ENCODE data around the gene CHRNA9.

CHRNA9 gene

DNA sequence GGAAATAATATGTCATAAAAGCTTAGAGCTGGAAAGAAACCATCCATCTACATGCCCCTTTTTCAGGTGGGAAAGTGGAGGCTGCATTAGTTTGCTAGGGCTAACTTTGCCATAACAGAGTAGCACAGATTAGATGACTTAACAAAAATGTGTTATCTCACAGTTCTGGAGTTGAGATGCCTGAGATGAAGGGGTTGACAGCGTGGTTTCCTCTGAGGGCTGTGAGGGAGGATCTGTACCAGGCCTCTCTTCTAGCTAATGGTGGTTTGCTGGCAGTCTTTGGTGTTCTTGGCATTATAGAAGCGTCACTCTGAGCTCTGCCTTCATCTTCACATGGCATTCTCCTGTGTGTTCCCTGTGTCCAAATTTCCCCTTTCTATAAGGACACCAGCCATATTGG, 2.4 kb downstream of the CHRNA9 start:
- DNase-seq (ENCODE audit: low spot score): no peak

DNA sequence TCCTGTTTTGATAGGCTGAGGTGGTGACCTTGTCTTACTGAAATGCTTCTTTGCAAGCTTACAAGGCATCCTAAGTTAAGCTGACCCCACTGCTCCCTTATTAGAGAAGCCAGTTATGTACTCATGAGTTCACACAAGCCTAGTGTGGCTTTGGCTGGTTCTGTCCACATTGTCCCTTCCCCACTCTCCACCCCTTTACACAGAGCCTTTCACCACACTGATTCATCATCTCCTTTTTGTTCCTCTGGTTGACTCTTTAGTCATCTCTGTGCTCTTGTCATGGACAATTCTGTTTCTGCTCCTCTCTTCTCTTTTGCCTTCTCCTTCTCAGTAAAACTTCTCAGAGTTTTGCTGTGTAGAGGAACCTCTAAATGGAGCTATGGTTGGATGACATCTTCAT, 4.9 kb downstream of the CHRNA9 start:
- DNase-seq (ENCODE audit: low spot score): no peak

DNA sequence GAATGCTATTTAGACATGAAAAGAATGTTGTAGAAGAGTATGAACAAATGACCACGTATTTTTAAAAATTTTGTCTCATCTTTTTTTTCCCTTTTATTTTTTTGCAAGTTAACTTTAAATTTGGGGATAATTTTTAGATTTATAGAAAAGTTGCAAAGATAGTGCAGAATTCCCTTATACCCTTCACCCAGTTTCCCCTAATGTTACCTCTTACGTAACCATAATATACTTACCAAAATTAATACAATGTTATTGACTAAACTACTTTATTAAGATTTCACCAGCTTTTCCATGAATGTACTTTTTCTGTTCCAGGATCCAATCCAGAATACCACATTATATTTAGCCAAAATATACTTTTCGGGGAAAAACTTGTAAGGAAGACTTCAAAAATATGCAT, 12.3 kb downstream of the CHRNA9 start:
- no peak for DNase-seq (ENCODE audit: low spot score)

DNA sequence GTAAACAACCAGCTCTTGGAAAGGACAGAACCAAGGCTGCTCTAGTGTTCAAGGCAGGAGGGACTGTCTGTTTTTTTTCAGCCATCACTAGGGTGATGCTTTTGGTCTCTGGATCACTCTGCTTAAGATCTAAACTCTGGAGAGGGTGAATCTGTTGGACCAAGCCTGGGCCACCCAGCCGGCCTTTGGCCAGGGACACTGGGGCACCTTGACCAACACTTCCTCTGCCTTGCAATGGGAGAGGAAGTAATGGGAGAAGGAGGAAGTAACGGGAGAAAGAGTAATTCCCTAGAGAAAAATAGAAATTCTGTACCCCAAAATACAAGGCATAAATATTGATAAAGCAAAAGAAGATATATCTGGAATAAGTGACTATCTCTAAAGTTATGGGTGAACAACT, 12.9 kb downstream of the CHRNA9 start:
- no peak for DNase-seq (ENCODE audit: low spot score)

DNA sequence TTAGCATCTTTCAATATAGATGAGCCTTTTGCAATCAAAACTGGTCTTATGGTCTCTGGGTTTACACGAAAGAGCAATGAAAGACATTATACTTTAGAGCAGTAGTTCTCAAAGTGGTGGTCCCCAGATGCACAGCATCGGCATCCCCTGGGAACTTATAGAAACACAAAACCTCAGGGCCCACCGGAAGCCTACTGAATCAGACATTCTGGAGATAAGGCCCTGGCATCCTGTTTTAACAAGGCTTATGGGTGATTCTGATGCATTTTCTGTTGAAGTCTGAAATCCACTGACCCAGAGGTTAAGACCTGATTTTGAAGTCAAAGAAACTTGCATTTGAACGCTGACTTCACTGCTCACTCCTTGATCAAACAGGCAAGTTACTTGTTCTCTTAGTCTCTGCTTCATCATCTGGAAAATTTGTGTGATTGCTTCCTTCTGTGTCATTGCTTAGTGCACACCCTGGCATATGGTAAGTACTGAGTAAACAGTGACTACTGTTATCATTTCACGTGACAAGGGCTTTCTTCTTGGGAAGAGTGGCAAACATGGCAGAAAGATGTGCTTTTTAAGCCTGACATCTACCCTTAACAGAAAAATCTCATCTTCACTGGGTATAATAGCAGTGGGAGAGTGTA, 14.5 kb downstream of the CHRNA9 start:
- DNase-seq (ENCODE audit: low spot score): no peak

DNA sequence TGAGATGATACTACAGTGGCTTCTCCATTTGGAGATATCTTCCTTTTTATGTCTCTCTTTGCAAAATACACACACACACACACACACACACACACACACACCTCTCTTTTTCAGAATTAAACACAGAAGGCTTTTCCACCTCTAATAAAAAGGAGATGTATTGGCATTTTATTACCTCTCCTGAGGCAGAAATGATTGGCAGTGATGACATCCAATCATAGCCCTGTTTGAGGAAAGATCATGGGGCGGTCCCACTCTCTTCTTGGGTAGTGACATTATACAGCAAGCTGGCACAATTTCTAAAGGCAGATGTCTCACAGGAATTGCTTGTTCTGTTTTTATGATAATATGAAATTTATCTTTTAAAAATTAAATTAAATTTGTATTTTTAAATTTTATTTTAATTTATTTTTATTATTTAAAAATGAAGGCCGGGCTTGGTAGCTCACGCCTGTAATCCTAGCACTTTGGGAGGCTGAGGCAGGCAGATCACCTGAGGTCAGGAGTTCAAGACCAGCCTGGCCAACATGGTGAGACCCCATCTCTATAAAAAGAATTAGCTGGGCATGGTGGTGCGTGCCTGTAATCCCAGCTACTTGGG, 15.6 kb downstream of the CHRNA9 start:
- DNase-seq (ENCODE audit: low spot score): no peak

DNA sequence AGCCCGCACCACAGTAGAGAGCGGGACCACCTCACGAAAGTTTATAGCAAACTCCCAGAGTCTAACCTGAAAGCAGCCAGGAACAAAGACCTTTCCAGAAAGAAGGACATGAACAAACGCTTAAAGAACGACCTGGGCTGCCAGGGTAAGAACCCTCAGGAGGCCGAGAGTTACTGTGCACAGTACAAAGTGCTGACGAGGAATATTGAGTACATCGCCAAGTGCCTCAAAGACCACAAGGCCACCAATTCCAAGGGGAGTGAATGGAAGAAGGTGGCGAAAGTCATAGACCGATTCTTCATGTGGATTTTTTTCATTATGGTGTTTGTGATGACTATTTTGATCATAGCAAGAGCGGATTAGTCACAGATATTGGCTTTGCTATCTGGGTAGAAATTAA, 19.0 kb downstream of the CHRNA9 start:
- DNase-seq (ENCODE audit: low spot score): no peak

DNA sequence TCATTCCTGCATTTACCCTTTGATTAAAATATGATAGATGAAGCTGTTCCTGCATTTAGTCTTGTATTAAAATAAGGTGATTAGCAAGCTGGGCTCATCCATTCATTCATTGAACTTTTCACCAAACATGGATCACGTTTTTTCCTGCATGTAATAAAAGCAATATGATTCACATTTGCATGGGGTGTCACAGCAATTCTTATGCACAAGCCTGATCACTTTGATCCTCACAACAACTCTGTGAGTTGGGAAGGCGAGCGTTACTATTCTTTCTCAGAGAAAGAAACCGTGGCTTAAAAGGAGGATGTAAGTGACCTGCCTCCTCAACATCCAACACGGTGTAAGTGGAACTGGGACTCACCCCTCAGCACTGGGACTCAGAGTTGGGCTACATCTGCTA, 20.0 kb downstream of the CHRNA9 start:
- no peak for DNase-seq (ENCODE audit: low spot score)

DNA sequence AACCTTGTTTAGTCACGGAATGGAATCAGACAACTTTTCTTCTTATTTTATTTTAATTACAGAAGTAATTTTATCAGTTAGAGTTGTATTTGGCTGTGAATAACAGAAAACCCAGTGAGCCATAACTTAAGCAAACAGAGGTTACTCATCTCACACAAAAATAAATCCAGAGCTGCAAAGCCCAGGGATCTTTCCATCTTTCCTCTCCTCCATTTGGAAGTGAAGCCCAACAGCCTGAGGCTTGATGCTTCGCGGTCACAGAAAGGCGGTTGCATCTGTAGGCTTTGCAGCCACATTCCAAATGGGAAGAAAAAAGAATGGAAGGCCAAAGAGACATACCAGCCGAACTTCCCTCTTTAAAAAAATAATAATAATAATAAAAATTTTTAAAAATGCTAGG, 22.6 kb downstream of the CHRNA9 start:
- DNase-seq (ENCODE audit: low spot score): no peak

DNA sequence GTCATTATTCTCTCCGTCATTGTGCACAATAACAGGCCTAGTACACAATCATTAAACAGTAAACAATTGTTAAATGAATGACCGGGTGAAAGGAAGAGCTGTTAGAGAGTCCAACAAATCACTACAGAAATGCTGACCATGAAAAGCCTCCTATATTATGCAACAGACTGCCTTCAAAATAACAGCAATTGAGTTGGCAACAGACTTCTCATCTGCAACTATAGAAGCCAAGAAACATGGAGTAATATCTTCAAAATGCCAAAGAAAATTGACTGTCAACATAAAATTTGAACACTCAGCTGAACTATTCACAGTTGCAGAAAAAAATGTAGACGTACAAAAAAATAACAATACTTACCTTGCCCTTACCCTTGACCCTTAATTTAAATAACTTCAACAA, 26.2 kb downstream of the CHRNA9 start:
- no peak for DNase-seq (ENCODE audit: low spot score)

DNA sequence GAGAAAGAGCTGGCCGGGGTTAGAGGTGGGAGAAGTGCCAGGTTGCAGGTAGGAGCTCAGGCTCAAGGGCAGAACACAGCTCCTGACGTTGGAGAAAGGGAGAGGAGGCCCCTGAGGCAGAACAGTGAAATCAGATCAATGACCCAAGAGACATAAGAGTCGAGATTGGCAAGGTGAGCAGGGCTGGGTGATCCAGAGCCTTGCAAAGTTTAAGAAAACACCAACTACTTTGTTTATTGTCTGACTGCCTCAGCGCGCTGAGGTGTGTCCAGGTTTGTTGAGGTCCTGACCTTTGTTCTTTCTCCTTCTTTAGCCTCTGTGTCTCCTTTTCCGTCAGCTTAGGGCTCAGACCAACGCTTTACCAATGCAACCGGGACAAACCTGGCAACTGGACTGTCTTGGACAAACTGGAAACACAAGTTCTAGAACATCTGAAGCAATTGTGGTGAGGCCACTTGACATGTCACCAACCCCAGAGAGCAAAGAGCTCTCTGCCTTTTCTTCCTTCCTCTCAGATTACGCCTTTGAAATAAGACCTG, 28.3 kb downstream of the CHRNA9 start:
- no peak for DNase-seq (ENCODE audit: low spot score)

DNA sequence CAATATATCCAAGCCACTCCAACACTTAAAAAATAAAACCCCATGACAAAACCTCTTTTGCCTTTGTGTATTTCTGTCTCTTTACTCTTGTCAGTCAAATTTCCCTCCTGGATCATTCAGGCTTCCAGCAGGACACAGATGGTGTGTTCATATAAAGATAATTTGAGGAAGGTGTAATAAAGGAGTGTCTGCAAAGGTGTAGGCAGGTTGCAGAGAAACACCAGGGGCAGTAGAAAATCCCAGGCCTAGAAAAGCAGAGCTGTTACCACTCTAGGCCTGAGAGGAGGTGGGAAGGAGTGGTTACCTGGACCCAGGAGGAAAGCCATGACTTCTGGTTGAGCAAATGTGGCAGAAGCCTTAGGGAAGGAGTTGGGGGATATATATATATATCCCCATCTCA, 28.8 kb downstream of the CHRNA9 start:
- no peak for DNase-seq (ENCODE audit: low spot score)

DNA sequence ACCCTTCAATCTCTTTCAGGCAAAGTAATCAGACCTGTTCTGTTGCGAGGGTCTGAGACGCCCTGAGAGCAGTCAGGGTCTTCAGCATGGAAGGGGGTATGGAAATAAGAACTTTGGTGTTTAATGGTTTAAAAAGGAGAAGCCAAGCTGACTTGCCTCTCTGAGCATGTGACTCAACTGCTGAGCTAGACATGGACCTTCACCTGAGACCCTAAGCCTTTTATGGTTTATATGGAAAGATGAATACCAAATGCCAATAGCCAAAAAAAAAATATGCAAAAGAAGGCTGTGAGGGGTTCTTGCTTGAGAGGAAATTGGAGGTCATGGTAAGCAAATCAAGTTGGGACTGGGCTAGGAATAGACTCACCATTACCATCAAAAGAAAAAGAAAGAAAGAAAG, 30.6 kb downstream of the CHRNA9 start:
- DNase-seq (ENCODE audit: low spot score): no peak

DNA sequence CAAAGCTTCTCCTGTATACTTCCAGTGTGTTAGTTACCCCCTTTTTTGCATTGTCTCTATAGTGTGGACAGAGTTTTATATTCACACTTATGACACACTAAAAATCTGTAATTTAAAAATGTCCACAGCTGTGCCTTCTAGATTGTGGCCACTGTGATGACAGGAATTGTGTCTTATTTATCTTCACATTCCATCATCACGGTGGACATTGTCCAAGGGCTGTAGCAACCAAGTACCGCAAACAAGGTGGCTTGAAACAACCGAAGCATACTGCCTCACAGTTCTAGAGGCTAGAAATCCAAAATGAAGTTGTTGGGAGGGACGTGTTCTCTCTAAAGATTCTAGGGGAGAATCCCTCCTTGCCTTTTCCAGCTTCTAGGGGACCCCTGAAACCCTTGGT, 32.3 kb downstream of the CHRNA9 start:
- no peak for DNase-seq (ENCODE audit: low spot score)

DNA sequence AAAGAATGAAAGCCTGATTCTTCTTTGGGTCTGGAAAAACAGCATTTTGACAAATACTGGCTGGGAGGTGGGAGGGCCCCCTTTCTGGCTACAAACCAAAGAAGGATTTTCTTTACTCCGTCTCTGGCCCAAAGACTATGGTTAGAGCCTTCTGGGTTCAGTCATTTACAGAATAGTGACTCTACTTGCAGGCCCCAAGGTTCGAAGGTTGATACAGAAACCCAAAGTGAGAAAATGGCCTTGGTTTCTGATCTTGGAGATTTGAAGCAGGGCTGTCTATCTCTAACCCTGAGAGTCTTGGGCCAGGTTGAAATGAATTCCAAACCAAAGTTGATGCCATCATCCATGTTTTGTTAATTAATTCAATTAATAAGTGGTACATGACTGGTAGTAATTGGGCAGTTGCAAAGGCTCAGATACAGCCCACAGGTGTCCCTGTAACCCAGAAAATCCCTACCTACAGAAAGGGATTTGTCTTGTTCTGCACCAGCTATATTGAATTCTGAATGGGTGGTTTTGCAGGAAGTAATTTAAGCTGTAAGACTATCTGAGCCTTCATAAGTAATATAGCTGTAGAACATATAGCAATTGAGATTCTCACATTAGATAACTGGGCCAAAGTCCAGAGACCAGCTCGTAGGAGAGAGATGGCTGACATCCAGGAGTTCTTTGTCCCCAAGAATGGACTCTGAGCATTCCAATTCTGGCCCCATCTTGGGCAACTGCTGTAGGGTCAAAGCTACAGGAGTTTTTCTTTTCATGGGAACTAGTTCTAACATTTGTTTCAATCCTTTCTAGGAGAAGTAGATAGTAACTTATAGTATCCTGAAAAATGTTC, 34.5 kb downstream of the CHRNA9 start:
- DNase-seq (ENCODE audit: low spot score): no peak

DNA sequence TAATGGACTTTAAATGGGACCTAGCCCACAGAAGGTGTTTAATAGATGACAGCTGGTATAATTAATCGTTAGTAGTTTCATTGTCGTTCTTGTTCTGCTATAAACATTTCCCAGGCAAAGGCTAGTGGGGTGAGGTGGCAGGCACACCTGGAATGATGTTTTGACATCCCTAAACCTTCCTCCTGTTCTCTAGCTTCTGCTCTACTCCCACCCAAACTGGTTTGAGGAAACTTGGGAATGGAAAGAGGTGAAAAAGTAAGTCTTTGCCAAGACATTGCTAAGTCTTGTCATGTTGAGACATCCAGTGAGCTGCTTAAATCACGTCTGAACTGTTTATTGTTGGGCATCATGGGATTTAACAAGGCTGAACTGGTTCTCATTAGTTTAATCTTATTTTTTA, 37.5 kb downstream of the CHRNA9 start:
- no peak for DNase-seq (ENCODE audit: low spot score)

DNA sequence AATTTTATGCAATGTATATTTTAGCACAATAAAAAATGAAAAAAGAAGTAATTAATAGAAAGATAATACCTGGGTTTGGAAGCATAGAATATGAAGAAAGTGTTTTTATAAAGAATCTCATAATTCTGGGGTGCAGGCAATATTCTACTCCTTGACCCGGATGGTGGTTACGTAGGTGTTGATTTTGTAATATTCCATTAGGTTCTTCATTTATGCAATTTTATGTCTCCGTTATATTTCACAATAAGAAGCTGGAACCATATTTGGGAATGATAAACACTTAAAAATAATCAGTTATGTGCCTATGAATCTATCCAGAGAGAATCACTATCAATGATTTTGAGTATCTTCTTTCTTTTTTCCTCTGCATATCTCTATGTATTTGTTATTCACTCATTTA, 38.5 kb downstream of the CHRNA9 start:
- no peak for DNase-seq (ENCODE audit: low spot score)

DNA sequence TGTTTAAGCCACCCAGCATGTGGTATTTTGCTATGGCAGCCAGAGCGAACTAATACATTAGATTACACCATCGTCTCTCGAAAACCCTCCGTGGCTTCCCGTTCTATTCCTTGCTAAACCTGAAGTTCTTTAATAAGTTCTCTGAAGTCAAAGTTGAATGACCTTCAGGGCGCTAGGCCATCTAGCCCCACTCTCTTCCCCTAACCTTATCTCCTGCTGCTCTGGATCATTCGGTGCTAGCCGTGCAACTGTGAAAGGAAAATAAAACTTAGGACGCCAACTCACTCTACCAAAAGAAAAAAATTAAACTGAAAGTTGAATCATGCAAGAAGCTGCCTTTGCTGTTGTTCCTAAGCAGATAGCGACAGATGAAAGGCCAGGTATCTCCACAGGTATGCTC, 40.0 kb downstream of the CHRNA9 start:
- no peak for DNase-seq (ENCODE audit: low spot score)

DNA sequence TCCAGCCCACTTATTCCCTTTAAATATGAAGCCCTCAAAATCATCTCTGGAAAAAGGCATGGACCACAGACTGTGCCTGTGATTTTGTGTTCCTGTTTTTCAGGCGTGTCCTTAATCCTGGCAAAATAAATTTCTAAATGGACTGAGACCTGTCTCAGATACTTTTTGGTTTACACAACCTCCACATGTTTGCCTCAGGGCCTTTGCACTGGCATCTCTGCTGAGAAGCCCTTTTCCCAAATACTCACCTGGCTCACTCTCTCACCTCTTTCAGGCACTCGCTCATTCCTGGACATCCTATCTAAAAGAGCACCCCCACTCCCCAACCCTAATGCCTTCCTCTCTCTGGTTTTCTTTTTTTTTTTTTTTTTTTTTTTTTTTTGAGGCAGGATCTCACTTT, 40.5 kb downstream of the CHRNA9 start:
- no peak for DNase-seq (ENCODE audit: low spot score)

DNA sequence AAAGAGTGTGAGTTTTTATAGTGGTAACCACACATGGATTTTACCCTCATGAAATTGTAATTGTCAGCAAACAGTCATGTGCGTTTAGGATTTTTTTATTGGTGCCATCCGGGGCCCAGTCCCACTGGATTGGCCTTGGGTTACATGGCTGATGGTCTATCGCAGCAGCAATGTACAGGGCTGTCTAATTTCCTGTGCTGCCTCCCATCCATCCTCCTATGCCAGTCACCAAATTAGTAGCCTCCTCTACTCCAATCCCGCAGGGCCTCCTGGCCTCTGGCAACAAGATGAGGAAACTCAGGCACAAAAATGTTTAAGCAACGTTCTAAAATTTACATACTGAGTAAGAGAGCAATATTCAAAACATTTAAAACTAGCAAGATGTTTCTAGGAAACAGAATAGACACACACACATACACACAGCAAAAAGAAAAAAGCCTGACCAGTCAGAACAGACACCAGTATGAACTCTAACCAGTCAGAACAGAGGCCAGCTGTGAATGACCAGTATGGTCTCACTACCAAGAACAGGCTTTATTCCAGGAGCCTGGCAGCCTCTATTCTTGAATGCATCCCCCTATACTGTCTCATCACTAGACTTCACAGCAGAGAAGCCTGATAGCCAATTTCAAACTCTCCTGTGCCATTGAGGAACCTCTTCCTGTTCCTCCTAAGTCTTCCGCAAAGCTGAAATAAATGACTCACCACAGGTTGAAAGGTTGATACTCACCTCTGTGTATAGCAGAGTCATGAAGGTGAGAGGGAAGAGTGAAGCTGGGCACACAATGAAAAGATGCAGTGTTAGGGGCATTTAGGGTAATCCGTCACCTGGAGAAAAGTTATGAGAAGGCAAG, 42.6 kb downstream of the CHRNA9 start:
- no peak for DNase-seq (ENCODE audit: low spot score)

DNA sequence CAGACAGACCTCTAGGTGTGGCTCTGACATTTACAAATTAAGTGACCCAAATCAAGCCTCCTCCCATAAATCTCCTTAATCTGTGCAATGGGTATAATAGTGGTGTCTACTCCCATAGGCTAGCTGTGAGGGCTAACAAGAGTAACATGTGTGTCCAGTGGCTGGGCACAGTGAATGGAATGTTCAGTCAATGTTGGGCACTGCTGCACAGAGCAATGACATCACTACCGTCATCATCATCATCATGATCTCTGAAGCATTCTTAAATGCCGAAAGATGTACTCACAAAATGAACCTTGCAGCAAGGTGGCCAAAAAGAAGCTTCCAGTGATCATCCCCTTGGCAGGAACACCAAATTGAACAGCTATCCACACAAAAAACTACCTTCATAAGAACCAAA, 43.5 kb downstream of the CHRNA9 start:
- no peak for DNase-seq (ENCODE audit: low spot score)

DNA sequence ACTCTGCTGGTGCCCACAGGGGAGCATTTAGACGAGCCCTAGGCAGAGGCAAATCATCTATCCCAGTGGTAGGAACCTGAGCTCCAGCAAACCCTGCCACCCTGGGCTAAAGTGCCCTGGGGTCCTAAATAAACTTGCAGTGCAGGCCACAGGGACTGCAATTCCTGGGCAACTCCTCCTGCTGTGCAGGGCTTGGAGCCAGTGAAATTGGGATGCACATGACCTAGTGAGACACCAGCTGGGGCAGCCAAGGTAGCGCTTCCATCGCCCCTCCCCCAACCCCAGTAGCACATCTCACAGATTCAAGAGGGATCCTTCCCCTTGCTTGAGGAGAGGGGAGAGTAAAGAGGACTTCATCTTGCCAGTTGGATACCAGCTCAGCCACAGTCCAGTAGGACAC, 44.1 kb downstream of the CHRNA9 start:
- no peak for DNase-seq (ENCODE audit: low spot score)

All from putamen (tissue), 1 donor.